ENCODE data around the gene ETFBKMT. TPM values are rescaled to one million over a fixed set of nuclear protein-coding genes. Genes with fewer than 3 reads are reported as not detected.

ETFBKMT gene
- total RNA-seq, 1 experiment from 2014 or later = 1.7 TPM

DNA sequence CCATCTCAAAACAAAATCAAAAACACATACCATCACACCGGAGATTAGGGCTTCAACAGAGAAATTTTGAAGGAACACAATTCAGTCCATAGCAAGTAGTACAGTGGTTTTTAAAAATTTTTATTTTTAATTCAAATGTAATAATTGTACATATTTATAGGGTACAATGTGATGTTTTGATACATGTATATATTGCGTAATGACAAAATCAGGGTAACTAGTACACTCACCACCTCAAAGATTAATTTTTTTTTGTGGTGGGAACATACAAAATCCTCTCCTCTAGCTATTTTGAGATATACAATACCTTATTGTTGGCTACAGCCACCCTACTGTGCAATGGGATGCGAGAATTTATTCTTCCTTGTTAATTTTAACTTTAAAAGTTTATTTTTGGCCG, 26.0 kb upstream of the ETFBKMT start:
- H3K4me1 ChIP-seq (ENCODE audit: control insufficient read depth in 1 of 2, insufficient read depth in 2 of 2, low read length in 2 of 2) = peaks cover 2 to 8% of the 10 kb centered on the region in 2 experiments; a peak in 1 of 4 replicates
- no peak overlapping the region for H3K27ac ChIP-seq (ENCODE audit: low read depth, low read length)
- DNase-seq (ENCODE audit: low read depth, low spot score) (no peak), ATAC-seq (no peak)
- no peak overlapping the region for H2AFZ ChIP-seq (ENCODE audit: low read depth, low read length, poor library complexity, severe bottlenecking)
- no peak overlapping the region for H3K4me2 ChIP-seq (ENCODE audit: low read length)
- intact Hi-C loops (cut with micrococcal nuclease) = loop anchor here (10.0 kb wide), 1 partner anchor 789 kb away; no protein-coding TSS in a partner anchor
- no peaks in the 10 kb centered on the region for H3K27me3 ChIP-seq (ENCODE audit: insufficient read depth, low read length)
- CTCF ChIA-PET = interaction anchor here (1.6 to 3.2 kb wide), 2 partner anchors 230 kb away, joined by 7 to 54 read pairs; no protein-coding TSS in a partner anchor
- H3K9me2 ChIP-seq (ENCODE audit: insufficient read depth) = no peaks in the 10 kb centered on the region
- no peak overlapping the region for H3K9ac ChIP-seq (ENCODE audit: low read length)
- no peaks in the 10 kb centered on the region for H3K79me2 ChIP-seq (ENCODE audit: insufficient read depth, low read length)
- RAD21 ChIA-PET (ENCODE audit: low non-redundant PET in 1 of 2, low total read pairs in 2 of 2, uncharacterized antibody in 2 of 2, unreplicated experiment in 2 of 2) = no interaction called here
- no peaks in the 10 kb centered on the region for H4K20me1 ChIP-seq (ENCODE audit: insufficient read depth)
- BruUV-seq (replicated peaks) = no TSS peak
- no peaks in the 10 kb centered on the region for H3K36me3 ChIP-seq (ENCODE audit: control insufficient read depth in 1 of 2, insufficient read depth in 2 of 2, low read length in 2 of 2)
- H3K9me3 ChIP-seq (ENCODE audit: control insufficient read depth in 1 of 2, insufficient read depth in 1 of 2, low read depth in 1 of 2, low read length in 2 of 2) = no peaks in the 10 kb centered on the region
- no peak overlapping the region for H3K4me3 ChIP-seq (replicated peaks in 1 of 2; ENCODE audit: low read depth in 1 of 2, low read length in 2 of 2)
- TF ChIP-seq JUND (IDR thresholded peaks at IDR 0.05) (no peak), SRF (IDR thresholded peaks at IDR 0.05; ENCODE audit: low read depth) (no peak), ELF1 (IDR thresholded peaks at IDR 0.05; ENCODE audit: borderline replicate concordance, low read depth) (no peak), POLR2AphosphoS5 (IDR thresholded peaks at IDR 0.05; ENCODE audit: low read depth, low read length) (no peak), REST (IDR thresholded peaks at IDR 0.05; ENCODE audit: low read depth) (no peak), ZFX (IDR thresholded peaks at IDR 0.05) (no peak), SP1 (IDR thresholded peaks at IDR 0.05; ENCODE audit: low read depth) (no peak), SIN3A (IDR thresholded peaks at IDR 0.05; ENCODE audit: low read depth) (no peak), ATF3 (IDR thresholded peaks at IDR 0.05) (no peak)
- TF ChIP-seq, protein P1, sequence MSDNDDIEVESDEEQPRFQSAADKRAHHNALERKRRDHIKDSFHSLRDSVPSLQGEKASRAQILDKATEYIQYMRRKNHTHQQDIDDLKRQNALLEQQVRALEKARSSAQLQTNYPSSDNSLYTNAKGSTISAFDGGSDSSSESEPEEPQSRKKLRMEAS (IDR thresholded peaks at IDR 0.05) = no peak
- TF ChIP-seq, protein P2, sequence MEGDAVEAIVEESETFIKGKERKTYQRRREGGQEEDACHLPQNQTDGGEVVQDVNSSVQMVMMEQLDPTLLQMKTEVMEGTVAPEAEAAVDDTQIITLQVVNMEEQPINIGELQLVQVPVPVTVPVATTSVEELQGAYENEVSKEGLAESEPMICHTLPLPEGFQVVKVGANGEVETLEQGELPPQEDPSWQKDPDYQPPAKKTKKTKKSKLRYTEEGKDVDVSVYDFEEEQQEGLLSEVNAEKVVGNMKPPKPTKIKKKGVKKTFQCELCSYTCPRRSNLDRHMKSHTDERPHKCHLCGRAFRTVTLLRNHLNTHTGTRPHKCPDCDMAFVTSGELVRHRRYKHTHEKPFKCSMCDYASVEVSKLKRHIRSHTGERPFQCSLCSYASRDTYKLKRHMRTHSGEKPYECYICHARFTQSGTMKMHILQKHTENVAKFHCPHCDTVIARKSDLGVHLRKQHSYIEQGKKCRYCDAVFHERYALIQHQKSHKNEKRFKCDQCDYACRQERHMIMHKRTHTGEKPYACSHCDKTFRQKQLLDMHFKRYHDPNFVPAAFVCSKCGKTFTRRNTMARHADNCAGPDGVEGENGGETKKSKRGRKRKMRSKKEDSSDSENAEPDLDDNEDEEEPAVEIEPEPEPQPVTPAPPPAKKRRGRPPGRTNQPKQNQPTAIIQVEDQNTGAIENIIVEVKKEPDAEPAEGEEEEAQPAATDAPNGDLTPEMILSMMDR (IDR thresholded peaks at IDR 0.05 in 2 of 3, conservative IDR thresholded peaks at IDR 0.05 in 1 of 3; ENCODE audit: borderline replicate concordance in 1 of 3, insufficient read depth in 1 of 3, low read depth in 2 of 3, low read length in 2 of 3) = no peak
- POLR2A ChIA-PET = no interaction called here

Measured in HCT116 (cell line).